GM23338 (cell line): Measurements from ENCODE around the gene RNF181. TPM values are rescaled to one million over a fixed set of nuclear protein-coding genes. Genes with fewer than 3 reads are reported as not detected.
A peak's percentile ranks its signal among the peaks of the same experiment; 100 is the strongest.

Experiments used
- ATAC-seq: fragments of 200-7000 bp; cut with Tn5 transposase; 3 replicates; pipeline ENCODE4 v1.9.1; 2020
- DNase-seq: peaks from one replicate; pipeline ENCODE4 v3.0.0-alpha.2; 2015; ENCODE audit warnings: low spot score
- H2AFZ ChIP-seq: fragments of 200-600 bp; sonication (generic); 2 replicates; pipeline ENCODE4 v1.8.0; 2016; ENCODE audit warnings: antibody characterized with exemption, mild to moderate bottlenecking, moderate library complexity
- H3F3A ChIP-seq: fragments of 200-600 bp; sonication (generic); replicated peaks from 2 replicates; pipeline ENCODE4 v1.8.0; 2017; ENCODE audit warnings: antibody characterized with exemption, mixed run types, low read depth
- H3K27ac ChIP-seq: fragments of 200-600 bp; sonication (generic); 2 replicates; pipeline ENCODE4 v1.6.1; 2016; ENCODE audit warnings: low read depth
- H3K27me3 ChIP-seq: fragments of 200-600 bp; sonication (generic); 2 replicates; pipeline ENCODE4 v1.8.0; 2016; ENCODE audit warnings: mild to moderate bottlenecking, mixed run types, moderate library complexity; ENCODE audit not compliant: insufficient read depth
- H3K36me3 ChIP-seq: fragments of 200-600 bp; sonication (generic); 2 replicates; pipeline ENCODE4 v1.8.0; 2016; ENCODE audit warnings: mild to moderate bottlenecking; ENCODE audit not compliant: insufficient read depth
- H3K4me1 ChIP-seq: fragments of 200-600 bp; sonication (generic); 2 replicates; pipeline ENCODE4 v1.8.0; 2016; ENCODE audit warnings: mild to moderate bottlenecking, moderate library complexity; ENCODE audit not compliant: insufficient read depth
- H3K4me2 ChIP-seq: fragments of 200-600 bp; sonication (generic); 2 replicates; pipeline ENCODE4 v1.7.1; 2017; ENCODE audit warnings: mixed run types
- H3K4me3 ChIP-seq: fragments of 200-600 bp; sonication (generic); 2 replicates; pipeline ENCODE4 v1.6.1; 2016; ENCODE audit warnings: mixed run types
- H3K79me2 ChIP-seq: fragments of 200-600 bp; sonication (generic); replicated peaks from 2 replicates; pipeline ENCODE4 v1.8.0; 2017; ENCODE audit warnings: mild to moderate bottlenecking; ENCODE audit not compliant: insufficient read depth
- H3K9me2 ChIP-seq: fragments of 200-600 bp; sonication (generic); 2 replicates; pipeline ENCODE4 v1.8.0; 2017; ENCODE audit not compliant: insufficient read depth
- H4K20me1 ChIP-seq: fragments of 200-600 bp; sonication (generic); replicated peaks from 2 replicates; pipeline ENCODE4 v1.8.0; 2017; ENCODE audit warnings: mild to moderate bottlenecking; ENCODE audit not compliant: insufficient read depth
- H3K27ac Mint-ChIP-seq: 2 replicates; pipeline ENCODE4 v1.8.0; 2020; ENCODE audit warnings: inconsistent platforms, mild to moderate bottlenecking, moderate library complexity, mixed read lengths
- H3K27me3 Mint-ChIP-seq: 3 replicates; pipeline ENCODE4 v1.8.0; 2022; ENCODE audit warnings: low read depth, mild to moderate bottlenecking, moderate library complexity, mixed read lengths, inconsistent platforms; ENCODE audit not compliant: insufficient read depth, poor library complexity
- H3K36me3 Mint-ChIP-seq: 3 replicates; pipeline ENCODE4 v1.8.0; 2021; ENCODE audit warnings: low read depth, mild to moderate bottlenecking, inconsistent platforms, moderate library complexity, mixed read lengths
- H3K4me1 Mint-ChIP-seq: 3 replicates; pipeline ENCODE4 v1.8.0; 2020; ENCODE audit warnings: mild to moderate bottlenecking, inconsistent platforms, mixed read lengths
- H3K4me3 Mint-ChIP-seq: 3 replicates; pipeline ENCODE4 v1.8.0; 2021; ENCODE audit warnings: moderate library complexity, mild to moderate bottlenecking, inconsistent platforms, mixed read lengths
- H3K9me3 Mint-ChIP-seq: 3 replicates; pipeline ENCODE4 v1.8.0; 2020; ENCODE audit warnings: moderate library complexity, mild to moderate bottlenecking, inconsistent platforms, mixed read lengths
- CTCF ChIP-seq, 2 experiments: fragments of 200-600 bp in 1 of 2; sonication (generic) in 1 of 2; conservative IDR thresholded peaks; 2 replicates each; pipeline versions ENCODE4 v1.5.1 to v1.6.1; 2016 to 2017; ENCODE audit warnings: antibody characterized with exemption in 2 of 2, low read depth in 2 of 2, mild to moderate bottlenecking in 2 of 2, moderate library complexity in 1 of 2
- ETS1 ChIP-seq: IDR thresholded peaks from 2 replicates; pipeline ENCODE4 v1.6.1; 2016; ENCODE audit warnings: antibody characterized with exemption
- NANOG ChIP-seq: IDR thresholded peaks from 2 replicates; pipeline ENCODE4 v1.6.1; 2016; ENCODE audit warnings: antibody characterized with exemption, borderline replicate concordance
- STAT1 ChIP-seq: IDR thresholded peaks from one replicate; pipeline ENCODE4 v1.6.1; 2016; ENCODE audit warnings: antibody characterized with exemption; ENCODE audit not compliant: unreplicated experiment
- ZNF114 ChIP-seq: fragments of 250-450 bp; sonication (Bioruptor Pico); IDR thresholded peaks from 2 replicates; pipeline ENCODE4 v1.5.0; 2020; ENCODE audit warnings: mild to moderate bottlenecking, moderate library complexity
- ZNF331 ChIP-seq: fragments of 250-450 bp; sonication (Bioruptor Pico); IDR thresholded peaks from 2 replicates; pipeline ENCODE4 v1.5.0; 2020; ENCODE audit warnings: low read depth, mild to moderate bottlenecking, moderate library complexity
- ZNF462 ChIP-seq: fragments of 250-450 bp; sonication (Bioruptor Pico); IDR thresholded peaks from 2 replicates; pipeline ENCODE4 v1.5.0; 2020; ENCODE audit warnings: mild to moderate bottlenecking, moderate library complexity
- polyA plus RNA-seq: library from polyadenylated mRNA; unstranded; fragments of >200 nt; fragmentation: Nextera tagmentation; extraction: Ambion mirVana; gene quantifications from 2 replicates; pipeline ENCODE4 v1.2.1, GENCODE V29; 2016
- total RNA-seq: library from RNA; depleted of rRNA; stranded (reverse); fragments of >200 nt; shearing (Covaris generic); gene quantifications from 2 replicates; pipeline ENCODE4 v1.2.3, GENCODE V29; 2014

RNF181 gene
- total and polyA plus RNA-seq, 2 experiments from 2014 or later, result 114 to 260 TPM

GRCh38 chr2:85579266-85579935, 16.1 kb upstream of the RNF181 start:
- peak overlapping the region; percentile 82 for H3K4me2 ChIP-seq
- H3K27ac ChIP-seq, result no peak overlapping the region
- TF ChIP-seq ETS1, result no peak
- TF ChIP-seq ZNF114 (CRISPR knock-in tag), result no peak
- TF ChIP-seq NANOG, result no peak
- TF ChIP-seq ZNF331 (CRISPR knock-in tag), result no peak
- TF ChIP-seq CTCF (conservative IDR thresholded peaks at IDR 0.05; ENCODE audit: low read depth in 2 of 2), result no peak
- no peak for TF ChIP-seq STAT1
- no peak for TF ChIP-seq ZNF462 (CRISPR knock-in tag)
- no peaks in the 10 kb centered on the region for H3K79me2 ChIP-seq
- H3K27ac Mint-ChIP-seq, result peak overlapping the region; percentile 61
- no peak for DNase-seq
- H3K4me1 ChIP-seq, result peaks cover 29% of the 10 kb centered on the region
- H3K9me3 Mint-ChIP-seq, result 0 out of 3 replicates have a peak, but pooled peaks cover 3% of the 10 kb centered on the region
- peak overlapping the region; percentile 85 for H3K4me3 Mint-ChIP-seq
- no peak overlapping the region for H2AFZ ChIP-seq
- H3K36me3 Mint-ChIP-seq, result peaks cover 10% of the 10 kb centered on the region; the same call in 1 of the 3 replicates
- H3K4me1 Mint-ChIP-seq, result peaks cover 30% of the 10 kb centered on the region
- no peaks in the 10 kb centered on the region for H3K36me3 ChIP-seq
- H3K27me3 ChIP-seq, result peaks cover 12% of the 10 kb centered on the region
- H3K4me3 ChIP-seq, result no peak overlapping the region
- H3F3A ChIP-seq, result peaks cover 9% of the 10 kb centered on the region; the same call in 1 of the 2 replicates
- no peaks in the 10 kb centered on the region for H4K20me1 ChIP-seq
- H3K27me3 Mint-ChIP-seq, result peaks cover 20% of the 10 kb centered on the region
- no peak for ATAC-seq
- no peaks in the 10 kb centered on the region for H3K9me2 ChIP-seq
